ENCODE data around the gene PFKFB3.

Gene PFKFB3

GRCh38 chr10:6230315-6230714 is 27.6 kb downstream of the PFKFB3 start:
- H3K4me3 ChIP-seq (ENCODE audit: low read length), result no peak overlapping the region
- no peak for DNase-seq (ENCODE audit: low read depth)
- TF ChIP-seq CTCF (conservative IDR thresholded peaks at IDR 0.05; ENCODE audit: low read depth, low read length), result no peak

GRCh38 chr10:6231146-6231545 is 28.4 kb downstream of the PFKFB3 start:
- DNase-seq (ENCODE audit: low read depth), result no peak
- H3K4me3 ChIP-seq (ENCODE audit: low read length), result no peak overlapping the region
- no peak for TF ChIP-seq CTCF (conservative IDR thresholded peaks at IDR 0.05; ENCODE audit: low read depth, low read length)

- H3K4me3 ChIP-seq (ENCODE audit: low read length), result no peak overlapping the region
- DNase-seq (ENCODE audit: low read depth), result no peak
- TF ChIP-seq CTCF (conservative IDR thresholded peaks at IDR 0.05; ENCODE audit: low read depth, low read length), result no peak
These were observed 29.0 kb downstream of the PFKFB3 start for GRCh38 chr10:6231730-6232129.

- DNase-seq (ENCODE audit: low read depth), result no peak
- TF ChIP-seq CTCF (conservative IDR thresholded peaks at IDR 0.05; ENCODE audit: low read depth, low read length), result no peak
- no peak overlapping the region for H3K4me3 ChIP-seq (ENCODE audit: low read length)
These were observed 29.6 kb downstream of the PFKFB3 start for GRCh38 chr10:6232225-6232807.

GRCh38 chr10:6232846-6233724 is 30.4 kb downstream of the PFKFB3 start:
- H3K4me3 ChIP-seq (ENCODE audit: low read length), result no peak overlapping the region
- DNase-seq (ENCODE audit: low read depth), result no peak
- TF ChIP-seq CTCF (conservative IDR thresholded peaks at IDR 0.05; ENCODE audit: low read depth, low read length), result no peak

- no peak for DNase-seq (ENCODE audit: low read depth)
- no peak overlapping the region for H3K4me3 ChIP-seq (ENCODE audit: low read length)
- TF ChIP-seq CTCF (conservative IDR thresholded peaks at IDR 0.05; ENCODE audit: low read depth, low read length), result no peak
These were observed 31.1 kb downstream of the PFKFB3 start for GRCh38 chr10:6233725-6234277.
